HG02678 (cell line): ENCODE measurements around the gene TRPM6.
A peak's percentile ranks its signal among the peaks of the same experiment; 100 is the strongest.

ENCODE experiments used
- ATAC-seq: cut with Tn5 transposase; IDR thresholded peaks from one replicate; pipeline ENCODE4 v1.9.1; 2021; ENCODE audit warnings: mild to moderate bottlenecking, moderate library complexity; ENCODE audit not compliant: unreplicated experiment

Gene TRPM6

GRCh38 chr9:74775396-74775795 is 112.3 kb downstream of the TRPM6 start:
- ATAC-seq = no peak

DNA sequence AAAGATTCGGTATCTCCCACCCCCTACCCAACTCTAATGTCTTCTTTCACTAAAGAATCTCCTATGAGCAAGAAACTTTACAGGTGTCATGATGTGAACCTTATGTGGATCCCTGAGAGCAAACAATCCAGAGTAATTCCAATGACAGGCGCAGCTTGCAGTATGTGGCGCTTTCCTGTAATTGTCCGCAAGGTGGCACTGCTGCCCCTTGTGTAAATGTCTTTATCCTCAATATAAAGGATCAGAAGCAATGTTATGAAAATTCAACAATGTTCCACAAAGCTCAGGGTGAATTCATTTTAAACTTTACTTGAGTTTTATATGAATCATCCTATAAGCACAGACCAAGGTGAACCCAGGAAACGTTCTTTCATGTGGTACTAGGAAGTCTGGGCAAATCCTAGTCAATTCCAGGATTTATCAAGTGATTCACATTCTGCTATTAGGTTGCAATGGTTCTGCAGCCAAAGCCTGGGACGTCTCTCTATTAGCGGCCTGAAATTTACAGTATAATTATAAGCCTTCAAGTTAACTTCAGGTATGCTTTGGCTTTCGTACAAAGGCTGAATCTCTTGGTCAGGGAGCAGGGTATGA is 113.7 kb downstream of the TRPM6 start:
- no peak for ATAC-seq

- ATAC-seq = no peak
Measured at GRCh38 chr9:74772121-74772520, 115.6 kb downstream of the TRPM6 start.

DNA sequence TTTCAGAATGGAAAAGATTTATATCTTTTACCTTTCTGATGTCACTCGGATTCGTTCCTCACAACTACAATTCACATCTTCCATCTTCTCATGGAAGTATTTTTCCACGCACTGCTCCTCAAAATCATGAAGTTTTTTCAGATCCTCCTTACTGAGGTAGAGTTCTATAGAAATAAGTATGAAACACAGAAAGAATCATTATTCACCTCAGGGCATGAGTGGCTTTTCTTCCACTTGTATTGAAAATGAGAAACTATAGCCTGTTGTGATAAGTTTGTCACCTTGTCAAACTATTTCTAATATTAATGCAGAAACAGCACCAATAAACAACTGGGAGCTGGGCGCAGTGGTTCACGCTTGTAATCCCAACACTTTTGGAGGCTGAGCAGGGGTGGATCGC is 116.0 kb downstream of the TRPM6 start:
- ATAC-seq = no peak

GRCh38 chr9:74771262-74771585 is 116.5 kb downstream of the TRPM6 start:
- no peak for ATAC-seq

DNA sequence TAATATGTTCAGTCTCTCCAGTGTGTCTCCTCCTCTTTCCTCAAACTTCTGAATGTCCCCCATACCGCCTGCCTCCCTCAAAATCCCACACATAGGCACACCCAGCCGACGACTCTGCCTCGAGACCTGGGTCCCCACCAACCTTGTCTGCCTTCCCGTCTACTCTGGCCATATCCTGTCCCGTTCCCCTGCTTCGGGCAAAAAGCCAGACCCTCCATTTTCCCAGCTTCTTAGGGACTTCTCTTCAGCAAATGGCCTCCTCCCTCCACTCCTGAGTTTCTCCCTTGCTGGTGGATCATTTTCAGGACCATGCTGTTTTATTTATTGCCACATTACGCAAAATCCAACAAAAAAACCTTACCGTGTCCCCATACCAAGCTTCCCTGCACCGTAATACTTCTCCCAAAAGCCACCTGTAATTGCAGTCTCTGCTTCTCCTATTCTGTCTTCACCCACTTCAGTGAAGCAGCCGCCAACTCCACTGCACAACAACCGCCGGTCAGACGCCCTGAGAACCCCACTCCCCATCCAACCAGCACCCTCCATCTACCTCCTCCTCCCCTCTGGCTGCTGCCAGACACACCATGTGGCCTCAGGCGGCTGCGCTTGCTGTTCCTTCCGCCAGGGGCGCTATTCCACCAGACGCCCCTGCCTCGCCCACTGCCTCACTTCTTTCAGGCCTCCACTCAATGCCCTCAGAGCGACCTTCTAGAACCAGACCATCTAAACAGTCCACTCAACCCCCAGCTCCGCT is 117.0 kb downstream of the TRPM6 start:
- ATAC-seq = peak; percentile 71

DNA sequence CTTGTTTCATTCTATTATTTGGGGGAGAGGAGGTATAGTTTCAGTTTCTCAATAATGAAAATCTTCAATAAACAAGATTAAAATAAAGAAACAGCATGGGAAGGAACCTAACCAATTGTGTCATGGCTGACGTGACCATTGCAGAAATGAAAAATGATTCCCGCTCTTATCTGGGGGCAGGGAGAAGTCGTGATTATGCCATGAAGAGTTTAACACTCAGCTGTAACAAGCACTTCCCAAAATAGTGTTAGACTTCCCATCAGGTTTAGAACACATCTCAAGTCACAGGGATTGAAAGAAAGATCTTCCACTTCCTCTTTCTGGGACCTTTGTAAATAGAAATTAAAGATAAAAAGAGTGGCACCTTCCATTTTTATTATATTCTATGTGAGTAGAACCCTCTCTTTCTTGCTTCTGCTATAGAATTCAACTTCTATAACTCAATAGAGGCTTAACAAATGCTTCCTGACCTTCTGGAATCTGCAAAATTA is 122.2 kb downstream of the TRPM6 start:
- ATAC-seq = no peak

GRCh38 chr9:74762950-74763349 is 124.8 kb downstream of the TRPM6 start:
- no peak for ATAC-seq

GRCh38 chr9:74760031-74760700 is 127.6 kb downstream of the TRPM6 start:
- ATAC-seq = no peak

DNA sequence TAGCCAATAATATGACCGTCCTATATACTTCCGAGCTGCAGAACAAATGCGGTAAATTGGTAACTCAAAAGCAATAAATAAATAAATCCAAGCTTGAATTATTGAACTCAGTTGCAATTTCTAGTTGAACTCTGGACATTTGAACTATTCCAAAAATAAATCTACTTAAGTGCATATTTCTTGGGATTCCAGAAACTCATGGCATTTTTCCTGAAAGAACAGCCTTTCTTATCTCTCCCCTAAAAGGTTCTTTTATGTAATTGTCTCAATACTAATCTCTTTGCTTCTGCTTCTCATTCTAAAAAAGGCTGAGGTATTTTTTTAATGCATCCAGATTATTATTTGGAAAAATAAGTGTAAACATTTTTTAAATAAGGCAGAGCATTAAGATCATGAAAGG is 131.7 kb downstream of the TRPM6 start:
- ATAC-seq = no peak

DNA sequence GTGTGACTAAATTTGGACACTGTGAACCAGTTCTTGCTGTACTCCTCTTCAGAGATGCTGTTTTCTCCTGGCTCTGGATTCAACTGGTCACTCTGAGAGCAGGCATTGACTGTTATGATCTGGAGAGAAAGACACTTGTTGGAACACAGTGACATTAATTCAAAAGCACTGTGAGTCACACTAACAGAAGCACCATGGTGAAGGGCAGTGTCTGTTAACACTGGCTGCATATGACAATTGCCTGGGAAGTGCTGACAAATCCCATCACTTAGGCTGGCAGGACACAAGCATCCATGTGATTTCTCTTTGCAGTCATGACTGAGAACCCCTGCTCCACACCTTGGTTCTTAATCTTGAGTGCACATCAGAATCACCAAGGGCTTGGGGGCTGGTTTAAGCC is 132.4 kb downstream of the TRPM6 start:
- ATAC-seq = no peak

DNA sequence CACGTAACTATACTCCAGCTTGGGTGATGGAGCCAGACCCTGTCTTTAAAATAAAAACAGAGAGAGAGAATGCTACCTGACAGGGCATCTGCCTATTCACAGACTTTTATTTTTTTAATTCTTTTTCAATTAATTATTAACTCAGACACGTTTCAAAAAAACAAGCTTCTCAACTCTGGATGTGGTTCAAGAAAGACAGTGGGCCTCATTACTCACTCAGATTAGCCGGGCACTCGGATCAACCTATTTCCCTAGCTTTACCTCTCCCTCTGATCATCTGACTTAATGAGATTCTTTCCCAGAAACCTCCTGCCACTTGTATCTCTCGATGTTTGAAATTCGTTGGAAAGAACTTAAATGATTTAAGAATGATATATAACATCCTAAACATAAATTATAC is 134.1 kb downstream of the TRPM6 start:
- no peak for ATAC-seq

DNA sequence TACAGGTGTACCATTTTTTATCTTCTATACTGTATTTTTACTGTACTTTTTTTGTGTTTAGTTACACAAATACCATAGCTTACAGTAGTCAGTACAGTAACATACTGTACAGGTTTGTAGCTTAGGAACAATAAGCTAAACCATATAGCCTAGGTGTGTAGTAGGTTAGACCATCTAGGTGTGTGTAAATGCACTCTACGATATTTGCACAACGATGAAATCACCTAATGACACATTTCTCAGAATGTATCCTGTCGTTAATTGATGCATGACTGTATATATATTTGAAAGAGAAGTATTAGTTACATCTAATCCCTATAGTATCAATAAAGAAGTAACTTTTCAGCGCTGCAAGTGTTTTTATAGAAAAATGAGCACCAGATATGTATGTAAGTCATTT is 138.8 kb downstream of the TRPM6 start:
- ATAC-seq = no peak

GRCh38 chr9:74742792-74743730 is 144.7 kb downstream of the TRPM6 start:
- ATAC-seq = no peak

DNA sequence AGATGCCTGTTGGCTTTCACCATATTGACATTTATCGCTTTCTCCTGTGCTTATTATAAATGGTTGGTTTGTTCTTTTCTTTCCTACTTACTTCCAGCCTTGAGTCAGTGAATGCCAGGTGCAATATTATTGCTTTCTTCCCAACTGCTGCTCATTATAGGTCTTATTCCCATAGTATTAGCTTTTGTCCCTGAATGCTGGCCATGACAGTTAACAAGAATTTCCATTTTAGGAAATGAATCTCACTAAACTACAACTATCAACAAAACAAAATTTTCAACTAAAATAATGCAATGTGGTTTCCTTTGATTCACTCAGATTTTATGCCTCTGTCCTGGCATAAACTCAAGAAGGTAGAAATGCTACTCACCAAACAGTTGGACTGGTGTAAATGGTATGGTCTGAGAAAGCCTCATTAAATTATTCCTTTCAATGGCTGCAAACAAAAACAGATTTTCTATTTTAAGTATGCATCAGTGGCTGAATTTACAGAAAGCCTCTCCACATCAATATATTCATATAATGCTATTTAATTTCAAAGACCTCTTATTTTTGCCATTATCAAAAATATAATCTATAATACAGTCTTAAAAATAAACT is 145.4 kb downstream of the TRPM6 start:
- no peak for ATAC-seq

DNA sequence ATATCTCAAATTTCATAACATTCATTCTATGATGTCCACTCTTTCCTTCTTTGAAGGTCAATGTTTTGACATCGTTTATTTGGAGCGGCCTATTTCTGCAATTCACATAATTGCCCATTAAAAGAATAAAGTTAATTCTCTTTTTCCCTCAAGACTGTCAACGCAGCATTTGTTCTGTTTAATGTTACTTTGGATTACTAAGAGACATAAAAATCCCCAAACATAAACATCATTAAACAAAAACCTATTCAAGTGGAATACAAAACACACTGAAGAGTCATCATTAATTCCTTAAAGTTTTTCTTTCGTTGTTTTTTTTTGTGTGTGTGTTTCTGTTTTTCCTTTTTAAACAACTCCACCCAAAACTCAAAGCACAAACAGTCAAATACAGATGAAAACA is 151.1 kb downstream of the TRPM6 start:
- no peak for ATAC-seq

DNA sequence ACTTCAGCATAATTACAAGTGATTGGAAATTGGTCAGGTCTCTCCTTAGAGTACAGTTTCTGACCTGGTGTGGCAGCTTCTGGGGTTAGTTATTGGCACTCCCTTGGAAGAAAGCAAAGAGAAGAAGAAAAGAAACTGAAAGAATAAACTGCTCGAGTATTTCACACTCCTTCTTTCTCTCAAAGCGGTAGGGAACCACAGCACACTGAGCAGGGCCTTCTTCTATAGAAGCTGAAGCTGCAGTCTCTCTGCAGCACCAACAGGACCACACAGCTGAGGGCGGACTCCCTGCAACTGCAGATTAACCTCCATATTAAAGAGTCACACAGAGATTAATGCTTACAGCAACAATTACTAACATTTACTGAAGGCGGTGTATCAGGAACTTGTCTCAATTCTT is 152.0 kb downstream of the TRPM6 start:
- no peak for ATAC-seq

DNA sequence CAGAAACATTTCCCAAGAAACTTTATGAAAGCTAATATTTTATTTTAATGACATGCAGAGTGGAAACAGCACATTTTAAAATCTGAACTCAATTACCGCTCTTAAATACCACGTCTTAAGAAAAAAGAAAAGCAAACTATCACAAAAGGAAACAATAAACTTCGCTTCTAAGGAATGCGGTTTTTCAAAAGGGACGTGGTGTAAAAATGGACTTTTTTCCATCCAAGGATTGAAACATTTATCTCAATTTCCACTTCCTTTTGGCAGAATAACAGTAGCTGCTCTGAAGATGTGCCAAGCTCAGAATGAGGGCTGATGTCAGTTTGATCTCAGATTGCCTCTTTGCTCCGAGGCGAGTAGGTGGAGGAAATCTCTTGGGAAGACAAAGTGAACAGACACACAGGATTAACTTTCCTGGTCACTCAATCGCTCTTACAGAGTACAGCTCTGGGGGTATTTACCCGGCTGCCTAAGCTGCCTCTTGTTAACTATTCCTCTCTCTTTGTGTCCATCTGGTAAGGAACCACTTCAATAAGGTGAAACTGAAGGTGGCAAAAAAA is 158.5 kb downstream of the TRPM6 start:
- no peak for ATAC-seq

- no peak for ATAC-seq
Measured at GRCh38 chr9:74728176-74728575, 159.5 kb downstream of the TRPM6 start.

DNA sequence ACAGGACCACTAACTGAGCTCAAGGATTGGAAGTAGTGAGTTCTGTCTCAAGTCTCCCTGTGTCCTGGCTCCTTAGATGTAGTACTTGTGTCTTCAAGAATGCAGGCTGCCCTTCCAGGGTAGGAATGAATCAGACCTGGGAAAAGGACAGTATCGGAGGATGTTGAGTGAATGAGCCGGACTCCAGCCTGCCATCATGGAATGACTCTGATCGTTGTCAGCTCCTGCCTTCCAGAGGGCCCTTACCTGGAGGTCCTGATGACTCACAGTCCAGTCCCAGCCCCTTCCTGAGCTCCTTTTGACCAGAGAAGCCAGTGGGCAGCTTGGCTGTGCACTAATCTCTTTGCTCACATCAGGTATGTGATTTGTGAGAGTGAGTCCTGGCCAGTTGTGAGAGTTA is 161.1 kb downstream of the TRPM6 start:
- ATAC-seq = no peak
